GM12878 (cell line): Measurements from ENCODE around the gene LRRC4B. TPM values are rescaled to one million over a fixed set of nuclear protein-coding genes. Genes with fewer than 3 reads are reported as not detected.
"Not testable (repeated sequence)": the region's sequence is repeated elsewhere in the genome, so short reads cannot be mapped to it uniquely, and the experiment has no call there.

Experiments
- ATAC-seq: fragments of 200-7000 bp; cut with Tn5 transposase; 3 replicates; pipeline ENCODE4 v1.9.1; 2020; ENCODE audit warnings: mild to moderate bottlenecking, moderate library complexity
- BruUV-seq: library from RNA; stranded (reverse); fragments of 400-500 nt; replicated peaks from 2 replicates; lab custom pipeline; 2021; lab: Mats Ljungman, UMichigan
- CTCF ChIA-PET: fragments of 300-600 bp; sonication (Branson Sonifier 250); formaldehyde crosslinking; extraction: SDS; loops from one replicate; lab custom pipeline; 2021; ENCODE audit warnings: inconsistent platforms; lab: Yijun Ruan, JAX
- POLR2A ChIA-PET: fragments of 350-600 bp; formaldehyde crosslinking; extraction: SDS; loops from one replicate; lab custom pipeline; 2021; ENCODE audit warnings: inconsistent platforms; lab: Charles Lee
- RAD21 ChIA-PET: fragments of 300-600 bp; sonication (Branson Sonifier 250); formaldehyde crosslinking; loops from one replicate; lab custom pipeline; 2023; ENCODE audit warnings: antibody characterized with exemption; ENCODE audit not compliant: unreplicated experiment; lab: Charles Lee
- SMC1A ChIA-PET: fragments of 300-600 bp; sonication (Branson Sonifier 250); formaldehyde crosslinking; loops from one replicate; lab custom pipeline; 2023; ENCODE audit not compliant: unreplicated experiment, uncharacterized antibody; lab: Charles Lee
- DNase-seq: peaks from one replicate; pipeline ENCODE4 v3.0.0-alpha.2; 2011; ENCODE audit warnings: low read depth, low spot score
- FAIRE-seq: peaks from 3 replicates; lab custom pipeline; 2011; peaks lifted over from hg19 to GRCh38; lab: Jason Lieb, UNC
- H2AFZ ChIP-seq: 2 replicates; pipeline ENCODE4 v1.6.0; 2011; ENCODE audit warnings: low read depth, low read length, control low read depth; ENCODE audit not compliant: control insufficient read depth
- H3K27ac ChIP-seq: 2 replicates; pipeline ENCODE4 v1.5.1; 2011; ENCODE audit warnings: control low read depth; ENCODE audit not compliant: control insufficient read depth, insufficient read depth
- H3K27me3 ChIP-seq, 2 experiments: replicated peaks in 1 of 2; 2 replicates each; pipeline versions ENCODE4 v1.6.0 to v1.6.1; 2011; ENCODE audit warnings: low read length in 1 of 2; ENCODE audit not compliant: control insufficient read depth in 2 of 2, insufficient read depth in 2 of 2
- H3K36me3 ChIP-seq, 2 experiments: 2 replicates each; pipeline ENCODE4 v1.5.1; 2011; ENCODE audit warnings: low read length in 1 of 2; ENCODE audit not compliant: control insufficient read depth in 2 of 2, insufficient read depth in 2 of 2
- H3K4me1 ChIP-seq: 2 replicates; pipeline ENCODE4 v1.6.1; 2011; ENCODE audit warnings: mild to moderate bottlenecking, low read length, moderate library complexity, mixed read lengths; ENCODE audit not compliant: control insufficient read depth, insufficient read depth
- H3K4me2 ChIP-seq: 2 replicates; pipeline ENCODE4 v1.6.0; 2011; ENCODE audit warnings: control low read depth; ENCODE audit not compliant: control insufficient read depth, insufficient read depth
- H3K4me3 ChIP-seq: fragments of 200-600 bp; sonication (generic); 2 replicates; pipeline ENCODE4 v1.5.1; 2016
- H3K79me2 ChIP-seq: 2 replicates; pipeline ENCODE4 v1.6.0; 2011; ENCODE audit warnings: low read length; ENCODE audit not compliant: control insufficient read depth, insufficient read depth
- H3K9ac ChIP-seq: 2 replicates; pipeline ENCODE4 v1.8.0; 2011; ENCODE audit warnings: low read length, control low read depth, mixed read lengths; ENCODE audit not compliant: control insufficient read depth, insufficient read depth
- H3K9me3 ChIP-seq: replicated peaks from 3 replicates; pipeline ENCODE4 v1.5.1; 2011; ENCODE audit warnings: mild to moderate bottlenecking, low read length; ENCODE audit not compliant: control insufficient read depth, insufficient read depth
- H4K20me1 ChIP-seq: 2 replicates; pipeline ENCODE4 v1.6.0; 2011; ENCODE audit not compliant: control insufficient read depth, insufficient read depth
- CBX5 ChIP-seq: sonication (generic); IDR thresholded peaks from 2 replicates; pipeline ENCODE4 v1.6.1; 2016; ENCODE audit warnings: low read depth, moderate library complexity, mild to moderate bottlenecking, inconsistent platforms
- CTCF ChIP-seq, 3 experiments: IDR thresholded peaks in 2 of 3; conservative IDR thresholded peaks in 1 of 3; 2 replicates each; pipeline ENCODE4 v1.5.1; 2011; ENCODE audit warnings: low read depth in 3 of 3, low read length in 3 of 3, mild to moderate bottlenecking in 3 of 3, control low read depth in 2 of 3, moderate library complexity in 2 of 3, inconsistent platforms in 1 of 3, mixed read lengths in 1 of 3; ENCODE audit not compliant: control insufficient read depth in 2 of 3, insufficient read depth in 1 of 3; ENCODE audit errors: extremely low read depth in 1 of 3
- IRF4 ChIP-seq: IDR thresholded peaks from 2 replicates; pipeline ENCODE4 v1.6.1; 2011; ENCODE audit warnings: low read depth, low read length
- NFXL1 ChIP-seq: fragments of 450-650 bp; IDR thresholded peaks from 2 replicates; pipeline ENCODE4 v1.6.1; 2017; ENCODE audit warnings: antibody characterized with exemption, mild to moderate bottlenecking, borderline replicate concordance
- NFYA ChIP-seq: IDR thresholded peaks from 2 replicates; pipeline ENCODE4 v1.6.1; 2011; ENCODE audit warnings: low read depth, mild to moderate bottlenecking, low read length, improper control_type of control experiment, borderline replicate concordance
- NFYB ChIP-seq: IDR thresholded peaks from 2 replicates; pipeline ENCODE4 v1.6.1; 2011; ENCODE audit warnings: low read depth, mild to moderate bottlenecking, low read length, improper control_type of control experiment, moderate library complexity; ENCODE audit not compliant: insufficient read depth
- NKRF ChIP-seq: fragments of 450-650 bp; conservative IDR thresholded peaks from 2 replicates; pipeline ENCODE4 v1.6.1; 2017; ENCODE audit warnings: mild to moderate bottlenecking, moderate library complexity
- PAX5 ChIP-seq: IDR thresholded peaks from 2 replicates; pipeline ENCODE4 v1.6.1; 2011; ENCODE audit warnings: low read depth, low read length, borderline replicate concordance
- POLR2AphosphoS5 ChIP-seq: IDR thresholded peaks from 2 replicates; pipeline ENCODE4 v1.6.1; 2011; ENCODE audit warnings: mild to moderate bottlenecking, low read length, inconsistent platforms
- SIN3A ChIP-seq: IDR thresholded peaks from 2 replicates; pipeline ENCODE4 v1.6.1; 2012; ENCODE audit warnings: low read depth, low read length, improper control_type of control experiment
- TCF12 ChIP-seq: IDR thresholded peaks from 2 replicates; pipeline ENCODE4 v1.6.1; 2011; ENCODE audit warnings: low read depth, mild to moderate bottlenecking, low read length
- ZNF24 ChIP-seq: fragments of 450-650 bp; IDR thresholded peaks from 2 replicates; pipeline ENCODE4 v1.6.1; 2017; ENCODE audit warnings: antibody characterized with exemption, mild to moderate bottlenecking
- ZNF384 ChIP-seq: IDR thresholded peaks from 2 replicates; pipeline ENCODE4 v1.6.1; 2012; ENCODE audit warnings: low read depth, mild to moderate bottlenecking, low read length, improper control_type of control experiment, borderline replicate concordance
- ZZZ3 ChIP-seq: IDR thresholded peaks from 2 replicates; pipeline ENCODE4 v1.6.1; 2011; ENCODE audit warnings: low read depth; ENCODE audit not compliant: control insufficient read depth, insufficient read length
- WGBS: methylation state at CpG from one replicate; pipeline ENCODE4 v1.1.6; 2016; ENCODE audit warnings: low lambda C conversion rate; ENCODE audit not compliant: insufficient replicate concordance, insufficient coverage; ENCODE audit errors: missing lambda C conversion rate; 5-methylcytosine and 5-hydroxymethylcytosine counted together
- in situ Hi-C: fragments of 300-500 bp; cut with MboI; formaldehyde crosslinking; loops from 9 replicates; pipeline ENCODE4 v1.14.3; 2018; ENCODE audit warnings: mixed read lengths
- intact Hi-C: fragments of 100-400 bp; cut with micrococcal nuclease; formaldehyde crosslinking; loops from one replicate; pipeline ENCODE4 v1.14.2; 2022; ENCODE audit not compliant: unreplicated experiment
- polyA plus RNA-seq, 11 experiments: library from polyadenylated mRNA; depleted of rRNA in 4 of 11; unstranded in 6 of 11; stranded (reverse) in 5 of 11; fragments of >200 nt; fragmentation: Nextera tagmentation in 4 of 11; fragmentation: Illumina TruSeq in 1 of 11; extraction: Ambion mirVana in 4 of 11; extraction: Trizol in 1 of 11; gene quantifications; 1 replicate in 1 of 11; 2 replicates in 10 of 11; pipeline versions ENCODE4 v1.2.1 to v1.2.3, GENCODE V29; 2011 to 2016; ENCODE audit warnings: inconsistent platforms in 2 of 11, missing spikeins in 2 of 11, low read depth in 1 of 11
- total RNA-seq, 4 experiments: library from RNA; depleted of rRNA in 3 of 4; stranded (reverse); fragments of >200 nt in 3 of 4; fragmentation: Illumina TruSeq in 1 of 4; extraction: Trizol in 1 of 4; gene quantifications; 2 replicates each; pipeline versions ENCODE4 v1.2.1 to v1.2.3, GENCODE V29; 2013 to 2021

Gene LRRC4B
- total and polyA plus RNA-seq, 10 of the 15 experiments (the other 5 are each of a cell fraction or from before 2014, with no cell fraction given) = 0.14 TPM; not detected in 9

GRCh38 chr19:50580240-50580639 lies 12.0 kb upstream of the LRRC4B start:
- BruUV-seq = no TSS peak

GRCh38 chr19:50576769-50577168 lies 8.5 kb upstream of the LRRC4B start:
- H3K9me3 ChIP-seq, ATAC-seq, CTCF ChIA-PET, BruUV-seq, H3K4me2 ChIP-seq, H3K27ac ChIP-seq, intact Hi-C loops, in situ Hi-C loops, RAD21 ChIA-PET, H4K20me1 ChIP-seq, POLR2A ChIA-PET, H3K4me1 ChIP-seq, FAIRE-seq, H3K27me3 ChIP-seq, H3K4me3 ChIP-seq, DNase-seq, H2AFZ ChIP-seq, H3K9ac ChIP-seq, H3K79me2 ChIP-seq, H3K36me3 ChIP-seq, SMC1A ChIA-PET: not testable (repeated sequence)
- WGBS = 5% methylated on average over 2 of the region's 3 CpGs

More at GRCh38 chr19:50580240-50580639, 12.0 kb upstream of the LRRC4B start:
- intact Hi-C loops (no loop called here), in situ Hi-C loops (no loop called here)
- SMC1A ChIA-PET = no interaction called here
- no peak overlapping the region for H3K4me3 ChIP-seq
- H3K9ac ChIP-seq = no peak overlapping the region
- POLR2A ChIA-PET = no interaction called here
- no peak overlapping the region for H3K4me2 ChIP-seq
- H3K9me3 ChIP-seq = no peaks in the 10 kb centered on the region
- TF ChIP-seq NFYB (no peak), ZNF384 (no peak), NFXL1 (no peak), NKRF (no peak), PAX5 (no peak), ZNF24 (no peak), NFYA (no peak), ZZZ3 (no peak), CTCF (IDR thresholded peaks at IDR 0.05 in 2 of 3, conservative IDR thresholded peaks at IDR 0.05 in 1 of 3; ENCODE audit: control insufficient read depth in 2 of 3, extremely low read depth in 1 of 3, insufficient read depth in 1 of 3, low read depth in 3 of 3, low read length in 3 of 3) (no peak), IRF4 (no peak), TCF12 (no peak), CBX5 (no peak), POLR2AphosphoS5 (no peak), SIN3A (no peak)
- no peak overlapping the region for H2AFZ ChIP-seq
- CTCF ChIA-PET = interaction anchor here (0.7 kb wide), 1 partner anchor 665 kb away, joined by 3 read pairs; no protein-coding TSS in a partner anchor
- no peak for ATAC-seq
- H3K79me2 ChIP-seq = no peaks in the 10 kb centered on the region
- no peaks in the 10 kb centered on the region for H3K4me1 ChIP-seq
- no peaks in the 10 kb centered on the region; a peak in 1 of 4 replicates for H3K27me3 ChIP-seq
- no peaks in the 10 kb centered on the region for H4K20me1 ChIP-seq
- no peak overlapping the region for H3K27ac ChIP-seq
- WGBS = 62% methylated on average over 6 of the region's 6 CpGs
- FAIRE-seq = no peak
- DNase-seq = no peak
- RAD21 ChIA-PET = no interaction called here
- no peaks in the 10 kb centered on the region for H3K36me3 ChIP-seq
